Activated T-helper 17 cell treated with anti-CD3 and anti-CD28 coated beads, Interleukin-2, amount 50 U/mL, for 72 hours (primary cell): ENCODE measurements around the gene R3HDM1. TPM values are rescaled to one million over a fixed set of nuclear protein-coding genes. Genes with fewer than 3 reads are reported as not detected.

Experiments used
- ATAC-seq: fragments of 150-1000 bp; cut with Tn5 transposase; replicated peaks from 2 replicates; pipeline ENCODE4 v1.10.0; 2021; ENCODE audit warnings: mild to moderate bottlenecking, moderate library complexity
- H3K27ac Mint-ChIP-seq: one replicate; pipeline ENCODE4 v1.8.0; 2022; ENCODE audit warnings: mixed read lengths
- H3K27me3 Mint-ChIP-seq: one replicate; pipeline ENCODE4 v1.8.0; 2022; ENCODE audit warnings: mixed read lengths
- H3K36me3 Mint-ChIP-seq: one replicate; pipeline ENCODE4 v1.8.0; 2022; ENCODE audit warnings: low read depth, mild to moderate bottlenecking, mixed read lengths
- H3K4me1 Mint-ChIP-seq: one replicate; pipeline ENCODE4 v1.8.0; 2022; ENCODE audit warnings: mixed read lengths
- H3K4me3 Mint-ChIP-seq: one replicate; pipeline ENCODE4 v1.8.0; 2022; ENCODE audit warnings: mild to moderate bottlenecking, mixed read lengths
- H3K9me3 Mint-ChIP-seq: one replicate; pipeline ENCODE4 v1.8.0; 2022; ENCODE audit warnings: mixed read lengths
- total RNA-seq, 2 donors: library from RNA; stranded (reverse); gene quantifications; one replicate each; pipeline ENCODE4 v1.2.3, GENCODE V29; 2022

Gene R3HDM1
- total RNA-seq, 2 donors from 2014 or later, result 30.3 to 51.5 TPM

DNA sequence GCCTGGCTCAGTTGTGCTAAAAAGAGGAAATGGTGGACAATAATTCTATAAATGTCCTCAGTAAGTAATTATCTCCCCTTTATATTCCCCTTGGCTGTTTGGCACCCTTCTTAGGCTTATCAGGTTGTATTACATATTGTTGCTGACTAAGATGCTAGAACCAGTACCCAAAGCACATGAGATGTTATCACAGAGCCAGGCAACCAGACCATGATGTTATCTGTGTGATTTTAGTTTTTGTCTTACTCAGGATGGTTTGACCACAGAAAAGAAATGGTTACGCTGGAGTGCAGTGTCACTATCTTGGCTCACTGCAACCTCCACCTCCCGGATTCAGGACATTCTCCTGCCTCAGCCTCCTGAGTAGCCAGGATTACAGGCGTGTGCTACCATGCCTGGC is 15.2 kb downstream of the R3HDM1 start:
- Mint-ChIP-seq H3K27me3 (no peaks in the 10 kb centered on the region), H3K36me3 (no peaks in the 10 kb centered on the region), H3K4me3 (no peak overlapping the region), H3K27ac (no peak overlapping the region), H3K9me3 (no peaks in the 10 kb centered on the region), H3K4me1 (peaks cover 11% of the 10 kb centered on the region)
- ATAC-seq, result peak; percentile 89

DNA sequence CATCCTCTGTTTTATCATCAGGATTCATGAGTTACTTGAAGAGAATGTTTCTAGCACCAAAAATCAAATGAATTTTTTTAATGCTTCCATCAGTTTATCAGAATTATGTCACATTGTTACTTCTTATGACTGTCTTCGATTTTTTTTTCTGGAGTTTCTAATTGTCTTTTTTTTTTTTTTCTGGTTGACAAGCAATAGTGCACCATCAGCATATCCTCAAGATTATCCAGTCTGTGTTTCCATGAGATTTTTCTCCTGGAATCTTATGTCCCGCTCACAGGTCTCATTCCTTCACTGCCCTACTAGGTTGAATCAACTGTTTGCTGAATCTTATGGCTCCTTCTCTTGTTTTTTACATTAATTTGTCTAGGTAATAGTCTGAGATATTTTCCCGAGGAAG is 16.0 kb downstream of the R3HDM1 start:
- peaks cover 11% of the 10 kb centered on the region for H3K4me1 Mint-ChIP-seq
- no peaks in the 10 kb centered on the region for H3K9me3 Mint-ChIP-seq
- ATAC-seq, result no peak
- no peaks in the 10 kb centered on the region for H3K27me3 Mint-ChIP-seq
- H3K36me3 Mint-ChIP-seq, result no peaks in the 10 kb centered on the region
- no peak overlapping the region for H3K27ac Mint-ChIP-seq
- H3K4me3 Mint-ChIP-seq, result no peak overlapping the region

DNA sequence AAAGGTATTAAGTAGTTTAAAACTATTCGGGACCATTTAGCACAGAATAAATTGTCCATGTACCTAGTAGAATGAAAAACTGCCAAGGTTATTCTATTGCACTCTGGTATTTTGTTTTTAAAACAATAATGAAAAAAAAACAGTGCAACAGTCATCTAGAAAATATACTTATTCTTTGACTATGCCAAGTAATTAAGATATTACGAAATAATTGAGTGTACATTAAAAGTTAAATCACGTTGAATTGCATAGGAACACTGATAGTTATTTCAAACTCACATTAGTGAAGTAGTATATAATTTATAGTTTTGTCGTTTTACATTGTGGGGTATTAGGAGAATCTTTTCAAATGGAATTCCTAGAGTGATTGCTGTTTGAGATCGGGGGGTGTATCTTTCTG is 20.1 kb downstream of the R3HDM1 start:
- Mint-ChIP-seq H3K4me1 (peaks cover 5% of the 10 kb centered on the region), H3K4me3 (no peak overlapping the region), H3K27me3 (no peaks in the 10 kb centered on the region), H3K36me3 (no peaks in the 10 kb centered on the region), H3K9me3 (no peaks in the 10 kb centered on the region), H3K27ac (no peak overlapping the region)
- no peak for ATAC-seq

DNA sequence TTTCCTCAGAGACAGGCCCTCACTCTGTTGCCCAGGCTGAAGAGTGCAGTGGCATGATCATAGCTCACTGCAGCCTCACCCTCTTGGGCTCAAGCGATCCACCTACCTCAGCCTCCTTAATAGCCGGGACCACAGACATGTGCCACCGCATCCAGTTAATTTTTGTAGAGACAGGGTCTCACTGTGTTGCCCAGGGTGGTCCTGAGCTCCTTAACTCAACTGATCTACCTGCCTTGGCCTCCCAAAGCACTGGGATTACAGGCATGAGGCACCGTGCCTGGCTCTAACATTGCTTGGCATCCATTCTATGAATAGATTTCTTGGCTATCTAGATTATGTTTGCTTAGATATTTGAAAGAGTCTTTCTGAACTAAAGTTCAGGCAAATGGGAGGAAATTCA is 21.6 kb downstream of the R3HDM1 start:
- Mint-ChIP-seq H3K36me3 (no peaks in the 10 kb centered on the region), H3K9me3 (no peaks in the 10 kb centered on the region), H3K4me3 (no peak overlapping the region), H3K27ac (no peak overlapping the region), H3K27me3 (no peaks in the 10 kb centered on the region), H3K4me1 (peaks cover 14% of the 10 kb centered on the region)
- ATAC-seq, result no peak

DNA sequence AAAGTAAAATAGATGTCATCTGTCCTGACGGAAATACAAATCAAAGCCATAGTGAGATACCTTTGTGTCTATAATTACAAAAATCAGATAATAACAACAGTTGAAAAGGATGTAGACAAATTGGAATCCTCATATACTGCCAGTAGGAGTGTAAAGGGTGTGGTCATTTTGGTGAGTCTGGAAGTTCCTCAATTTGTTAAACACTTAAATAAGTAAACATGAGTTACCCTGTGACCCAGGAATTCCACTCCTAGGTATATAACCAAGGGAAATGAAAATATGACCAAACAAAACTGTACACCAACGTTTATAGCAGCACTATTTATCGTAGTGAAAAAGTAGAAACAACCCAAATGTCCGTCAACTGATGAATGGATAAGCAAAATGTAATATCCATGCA is 24.0 kb downstream of the R3HDM1 start:
- Mint-ChIP-seq H3K27ac (no peak overlapping the region), H3K4me1 (peaks cover 14% of the 10 kb centered on the region), H3K27me3 (no peaks in the 10 kb centered on the region), H3K36me3 (no peaks in the 10 kb centered on the region), H3K9me3 (no peaks in the 10 kb centered on the region), H3K4me3 (no peak overlapping the region)
- no peak for ATAC-seq

DNA sequence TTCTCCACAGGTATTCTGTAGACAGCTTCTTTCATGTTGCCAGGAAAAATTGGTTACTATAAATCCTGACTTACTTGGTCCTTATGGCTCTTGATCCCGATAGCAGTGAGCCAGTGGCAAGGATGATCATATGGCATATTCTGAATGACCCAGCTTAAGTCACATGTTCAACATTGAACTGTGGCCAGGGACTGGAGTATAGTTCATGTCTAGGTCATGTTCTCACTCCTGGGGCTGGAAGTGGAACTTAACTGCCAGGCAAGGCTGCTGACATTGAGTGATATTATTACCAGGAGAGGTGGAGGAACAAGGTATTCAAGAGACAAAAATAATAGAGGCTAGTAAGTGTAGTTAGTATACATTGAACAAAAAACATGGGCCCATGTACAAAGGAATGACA is 26.2 kb downstream of the R3HDM1 start:
- H3K36me3 Mint-ChIP-seq, result no peaks in the 10 kb centered on the region
- H3K27me3 Mint-ChIP-seq, result no peaks in the 10 kb centered on the region
- no peak for ATAC-seq
- peak overlapping the region; percentile 18 for H3K27ac Mint-ChIP-seq
- H3K4me1 Mint-ChIP-seq, result peaks cover 14% of the 10 kb centered on the region
- no peak overlapping the region for H3K4me3 Mint-ChIP-seq
- no peaks in the 10 kb centered on the region for H3K9me3 Mint-ChIP-seq

DNA sequence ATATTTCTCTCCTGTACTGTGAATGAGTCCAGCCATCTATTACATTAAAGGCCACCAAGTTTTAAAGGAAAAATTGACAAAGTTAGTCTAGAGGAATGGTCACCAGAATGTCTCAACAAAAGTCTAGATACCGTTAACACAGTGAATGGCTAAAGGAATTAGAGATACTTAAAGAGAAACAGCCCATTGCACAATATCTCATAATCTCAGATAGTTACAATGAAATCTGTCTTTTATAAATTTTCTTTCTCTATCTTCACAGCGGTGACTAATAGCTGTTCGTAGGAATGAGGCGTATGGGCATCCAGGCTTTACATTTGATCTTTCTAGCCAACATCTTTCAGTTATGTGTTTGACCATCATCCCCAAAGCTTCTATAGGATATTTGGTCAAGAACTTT is 30.6 kb downstream of the R3HDM1 start:
- Mint-ChIP-seq H3K4me1 (peaks cover 13% of the 10 kb centered on the region), H3K9me3 (no peaks in the 10 kb centered on the region), H3K36me3 (peaks cover 12% of the 10 kb centered on the region), H3K27me3 (no peaks in the 10 kb centered on the region), H3K27ac (no peak overlapping the region), H3K4me3 (no peak overlapping the region)
- ATAC-seq, result no peak

DNA sequence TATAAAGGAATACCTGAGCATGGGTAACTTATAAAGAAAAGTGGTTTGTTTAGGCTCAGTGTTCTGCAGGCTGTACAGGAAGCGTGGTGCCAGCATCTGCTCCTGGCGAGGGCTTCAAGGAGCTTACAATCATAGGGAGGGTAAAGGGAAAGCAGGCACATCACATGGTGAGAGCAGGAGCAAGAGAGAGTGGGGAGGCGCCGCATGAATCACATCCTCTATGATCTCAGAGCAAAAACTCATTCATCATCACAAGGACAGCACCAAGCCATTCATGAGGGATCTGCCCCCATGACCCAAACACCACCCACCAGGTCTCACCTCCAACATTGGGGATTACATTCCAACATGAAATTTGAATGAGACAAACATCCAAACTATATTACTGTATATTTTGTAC is 32.5 kb downstream of the R3HDM1 start:
- Mint-ChIP-seq H3K4me3 (no peak overlapping the region), H3K4me1 (peaks cover 5% of the 10 kb centered on the region), H3K27ac (peak overlapping the region; percentile 20), H3K36me3 (peaks cover 12% of the 10 kb centered on the region), H3K27me3 (no peaks in the 10 kb centered on the region), H3K9me3 (no peaks in the 10 kb centered on the region)
- peak; percentile 78 for ATAC-seq

DNA sequence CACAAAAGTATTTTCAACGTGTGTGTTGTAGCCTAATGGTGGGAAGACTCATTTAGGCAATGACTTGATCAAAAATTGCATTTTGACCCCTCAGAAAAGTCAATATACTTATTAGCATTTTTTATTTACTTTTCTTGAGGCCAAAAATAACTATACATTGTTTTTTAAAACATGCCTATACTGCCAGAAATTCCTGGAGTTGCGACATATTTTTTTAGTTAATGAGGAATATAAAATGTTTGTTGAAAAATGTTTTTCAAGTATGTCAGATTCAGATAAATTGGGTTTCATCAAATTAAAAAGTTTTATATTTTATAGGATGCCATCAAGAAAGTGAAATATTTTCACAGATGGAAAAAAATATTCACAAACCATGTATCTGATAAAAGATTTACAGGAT is 39.6 kb downstream of the R3HDM1 start:
- Mint-ChIP-seq H3K9me3 (no peaks in the 10 kb centered on the region), H3K36me3 (peaks cover 26% of the 10 kb centered on the region), H3K27me3 (no peaks in the 10 kb centered on the region), H3K4me1 (peaks cover 4% of the 10 kb centered on the region), H3K27ac (no peak overlapping the region), H3K4me3 (no peak overlapping the region)
- no peak for ATAC-seq

DNA sequence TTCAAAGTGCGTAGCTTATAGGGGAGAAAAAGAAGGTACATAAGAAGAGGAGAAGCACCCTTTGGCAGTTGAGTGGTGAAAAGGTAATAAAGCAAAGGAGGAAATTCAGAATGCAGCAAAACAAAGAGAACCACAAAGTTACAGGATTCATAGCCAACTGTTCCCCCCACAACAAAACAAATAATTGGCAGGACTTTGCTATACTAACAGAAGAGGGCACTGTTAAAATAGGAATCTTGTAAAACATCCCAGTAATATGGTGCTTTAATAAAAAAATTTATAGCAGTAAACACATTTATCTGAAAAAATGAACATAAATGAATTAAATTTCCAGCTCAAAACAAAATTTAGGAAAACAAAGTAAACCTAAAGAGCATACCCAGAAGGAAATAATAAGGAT is 42.3 kb downstream of the R3HDM1 start:
- no peak for ATAC-seq
- Mint-ChIP-seq H3K36me3 (peaks cover 18% of the 10 kb centered on the region), H3K9me3 (no peaks in the 10 kb centered on the region), H3K4me1 (peaks cover 4% of the 10 kb centered on the region), H3K4me3 (no peak overlapping the region), H3K27ac (no peak overlapping the region), H3K27me3 (no peaks in the 10 kb centered on the region)

DNA sequence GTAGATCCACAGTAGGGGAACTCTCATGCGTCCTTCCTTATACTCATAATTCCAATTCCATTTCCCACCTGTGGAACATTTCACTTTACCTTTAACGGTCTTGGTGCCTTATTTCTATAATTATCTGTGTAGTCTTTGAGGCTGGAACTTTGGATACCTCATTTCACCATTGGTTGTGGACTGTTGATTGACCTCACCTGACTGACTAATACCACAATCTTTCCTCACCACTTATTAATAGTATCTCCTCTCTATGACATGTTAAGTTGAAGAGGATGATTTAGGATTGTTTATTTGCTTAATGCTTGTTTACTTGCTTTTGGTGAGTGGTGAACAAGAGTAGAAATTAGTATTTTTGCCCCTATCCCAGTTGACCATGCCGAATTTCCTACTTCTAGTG is 50.0 kb downstream of the R3HDM1 start:
- Mint-ChIP-seq H3K4me1 (no peaks in the 10 kb centered on the region), H3K27ac (no peak overlapping the region), H3K4me3 (no peak overlapping the region), H3K9me3 (no peaks in the 10 kb centered on the region), H3K36me3 (no peaks in the 10 kb centered on the region), H3K27me3 (no peaks in the 10 kb centered on the region)
- no peak for ATAC-seq

DNA sequence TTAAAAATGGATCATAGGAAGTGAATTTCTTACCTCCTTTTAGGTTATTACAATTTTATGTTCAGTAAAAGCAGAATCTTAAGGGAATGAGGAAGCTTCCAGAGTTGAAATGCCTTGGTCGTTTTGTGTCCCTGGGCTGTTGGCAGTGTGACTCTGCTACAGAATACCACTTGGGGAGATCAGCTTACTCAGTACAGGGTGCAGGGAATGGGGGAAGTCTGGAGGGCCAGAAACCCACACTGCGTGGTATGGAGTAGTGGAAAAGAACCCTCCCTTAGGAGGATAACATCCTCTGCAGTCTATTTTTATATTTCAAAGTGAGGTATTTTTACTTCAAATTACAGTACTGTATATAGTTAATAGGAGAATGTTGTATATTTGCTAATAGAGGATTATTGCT is 51.1 kb downstream of the R3HDM1 start:
- Mint-ChIP-seq H3K4me3 (no peak overlapping the region), H3K36me3 (no peaks in the 10 kb centered on the region), H3K27ac (no peak overlapping the region), H3K9me3 (no peaks in the 10 kb centered on the region), H3K4me1 (peaks cover under 1% of the 10 kb centered on the region), H3K27me3 (no peaks in the 10 kb centered on the region)
- ATAC-seq, result no peak

DNA sequence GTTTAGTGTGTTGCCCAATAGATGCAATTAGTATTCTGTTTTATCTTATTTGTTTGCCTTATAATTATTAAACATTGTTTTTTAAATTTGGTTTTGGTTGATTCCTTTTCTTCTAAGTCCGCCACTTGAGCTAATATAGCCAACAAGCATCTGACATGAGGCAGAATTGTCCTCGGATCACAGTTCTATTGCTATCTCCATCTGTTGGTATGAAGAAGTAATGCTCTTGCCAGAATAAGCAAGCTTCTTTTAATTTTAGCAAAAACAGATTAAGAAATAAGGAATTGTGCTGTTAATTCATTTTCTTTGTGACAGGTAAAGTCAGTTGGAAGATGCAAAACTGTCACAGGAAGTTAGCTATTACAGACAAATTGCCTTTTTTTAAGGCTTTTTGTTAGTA is 54.3 kb downstream of the R3HDM1 start:
- Mint-ChIP-seq H3K27me3 (no peaks in the 10 kb centered on the region), H3K4me3 (no peak overlapping the region), H3K27ac (no peak overlapping the region), H3K36me3 (no peaks in the 10 kb centered on the region), H3K9me3 (no peaks in the 10 kb centered on the region), H3K4me1 (peaks cover 15% of the 10 kb centered on the region)
- ATAC-seq, result no peak

DNA sequence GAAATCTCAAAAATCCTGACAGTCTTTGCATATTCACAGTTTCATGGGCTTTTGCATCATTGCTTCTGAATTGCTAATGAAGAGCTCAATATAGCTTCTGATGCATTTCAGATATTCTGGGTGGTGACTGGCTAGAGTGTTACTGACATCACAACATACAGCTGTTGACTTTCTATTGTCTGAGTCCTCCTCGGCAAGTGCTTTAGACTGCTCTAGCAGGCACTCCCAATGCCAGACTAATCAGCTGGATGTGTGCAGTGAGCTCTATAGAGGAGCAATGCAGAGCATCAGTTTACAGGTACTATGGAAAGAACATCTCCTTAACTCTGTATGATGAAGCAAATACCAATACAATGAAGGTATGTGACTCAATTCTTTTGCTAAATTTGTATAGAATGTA is 54.9 kb downstream of the R3HDM1 start:
- no peak for ATAC-seq
- Mint-ChIP-seq H3K4me3 (no peak overlapping the region), H3K9me3 (no peaks in the 10 kb centered on the region), H3K36me3 (no peaks in the 10 kb centered on the region), H3K27me3 (no peaks in the 10 kb centered on the region), H3K4me1 (peaks cover 15% of the 10 kb centered on the region), H3K27ac (no peak overlapping the region)

DNA sequence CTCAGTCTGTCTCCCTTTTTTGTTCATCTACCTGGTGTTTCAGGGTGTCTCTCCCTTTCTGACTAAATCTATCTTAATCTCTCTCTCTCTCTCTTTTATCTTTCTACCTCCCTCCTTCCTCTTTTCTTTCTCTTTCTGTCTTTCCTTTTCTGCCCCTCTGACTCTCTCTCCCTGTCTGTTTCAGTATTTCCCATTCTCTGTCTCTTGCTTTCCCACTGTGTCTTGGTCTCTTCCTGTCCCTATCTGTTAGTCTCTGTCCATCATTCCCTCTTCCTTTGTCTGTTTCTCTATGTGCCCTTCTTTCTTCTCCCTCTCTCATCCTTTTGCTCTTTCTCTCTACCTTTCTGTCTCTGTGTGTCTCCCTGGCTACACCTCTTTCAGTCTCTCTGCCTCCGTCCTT is 56.7 kb downstream of the R3HDM1 start:
- H3K36me3 Mint-ChIP-seq, result no peaks in the 10 kb centered on the region
- H3K27ac Mint-ChIP-seq, result peak overlapping the region; percentile 36
- ATAC-seq, result no peak
- no peaks in the 10 kb centered on the region for H3K27me3 Mint-ChIP-seq
- H3K9me3 Mint-ChIP-seq, result no peaks in the 10 kb centered on the region
- H3K4me1 Mint-ChIP-seq, result peaks cover 15% of the 10 kb centered on the region
- no peak overlapping the region for H3K4me3 Mint-ChIP-seq

DNA sequence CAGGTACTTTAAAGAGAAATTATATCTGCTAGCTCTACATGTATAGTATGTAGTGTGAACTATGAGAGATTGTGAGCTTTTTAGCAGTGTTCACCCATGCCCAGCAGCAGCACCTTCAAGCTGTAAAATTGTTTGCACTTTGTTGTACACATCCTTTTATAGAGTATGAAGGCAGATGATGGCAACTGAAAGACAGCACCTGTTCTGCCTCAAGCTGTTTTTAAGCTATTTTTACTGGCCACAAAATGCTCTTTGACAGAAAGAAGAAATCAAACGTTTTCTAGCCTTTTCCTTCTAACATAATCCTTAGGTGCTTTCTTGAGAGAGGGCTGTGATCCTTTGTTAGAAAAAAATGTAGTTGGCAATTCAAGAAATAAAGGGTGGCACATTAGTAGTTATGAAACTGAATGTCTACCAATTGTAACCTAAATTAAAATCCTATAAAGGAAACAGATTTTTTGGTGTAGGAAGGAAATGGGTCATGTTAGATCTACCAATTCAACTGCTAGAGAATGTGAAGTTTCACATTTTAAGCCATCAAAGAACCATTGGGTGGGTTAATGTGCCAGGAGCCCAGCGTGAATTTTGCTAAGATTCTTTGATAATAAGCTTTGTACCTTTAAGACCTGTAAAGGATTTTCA is 59.5 kb downstream of the R3HDM1 start:
- no peak overlapping the region for H3K4me3 Mint-ChIP-seq
- H3K36me3 Mint-ChIP-seq, result no peaks in the 10 kb centered on the region
- H3K4me1 Mint-ChIP-seq, result peaks cover 15% of the 10 kb centered on the region
- ATAC-seq, result no peak
- no peaks in the 10 kb centered on the region for H3K27me3 Mint-ChIP-seq
- no peaks in the 10 kb centered on the region for H3K9me3 Mint-ChIP-seq
- no peak overlapping the region for H3K27ac Mint-ChIP-seq
